ENCODE results near the gene PRKAB2.

DNA sequence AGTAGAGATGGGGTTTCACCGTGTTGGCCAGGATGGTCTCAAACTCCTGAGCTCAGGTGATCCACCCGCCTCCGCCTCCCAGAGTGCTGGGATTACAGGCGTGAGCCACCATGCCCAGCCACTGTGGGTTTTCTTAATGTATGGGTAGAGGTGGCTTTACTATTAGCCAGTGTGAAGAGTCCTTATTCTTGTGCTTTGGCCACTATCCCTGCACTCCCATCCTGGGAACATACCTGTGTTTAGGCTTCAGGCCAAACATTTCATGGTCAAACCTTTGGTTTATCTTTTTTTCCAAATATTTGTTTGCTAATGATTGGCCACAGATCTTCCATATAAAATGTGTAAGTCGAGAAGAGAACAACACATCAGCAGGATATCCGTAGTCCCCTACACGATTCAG, 36.3 kb upstream of the PRKAB2 start:
- TF ChIP-seq, protein P1, sequence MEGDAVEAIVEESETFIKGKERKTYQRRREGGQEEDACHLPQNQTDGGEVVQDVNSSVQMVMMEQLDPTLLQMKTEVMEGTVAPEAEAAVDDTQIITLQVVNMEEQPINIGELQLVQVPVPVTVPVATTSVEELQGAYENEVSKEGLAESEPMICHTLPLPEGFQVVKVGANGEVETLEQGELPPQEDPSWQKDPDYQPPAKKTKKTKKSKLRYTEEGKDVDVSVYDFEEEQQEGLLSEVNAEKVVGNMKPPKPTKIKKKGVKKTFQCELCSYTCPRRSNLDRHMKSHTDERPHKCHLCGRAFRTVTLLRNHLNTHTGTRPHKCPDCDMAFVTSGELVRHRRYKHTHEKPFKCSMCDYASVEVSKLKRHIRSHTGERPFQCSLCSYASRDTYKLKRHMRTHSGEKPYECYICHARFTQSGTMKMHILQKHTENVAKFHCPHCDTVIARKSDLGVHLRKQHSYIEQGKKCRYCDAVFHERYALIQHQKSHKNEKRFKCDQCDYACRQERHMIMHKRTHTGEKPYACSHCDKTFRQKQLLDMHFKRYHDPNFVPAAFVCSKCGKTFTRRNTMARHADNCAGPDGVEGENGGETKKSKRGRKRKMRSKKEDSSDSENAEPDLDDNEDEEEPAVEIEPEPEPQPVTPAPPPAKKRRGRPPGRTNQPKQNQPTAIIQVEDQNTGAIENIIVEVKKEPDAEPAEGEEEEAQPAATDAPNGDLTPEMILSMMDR (IDR thresholded peaks at IDR 0.05), result no peak
- no peak for TF ChIP-seq POLR2A (IDR thresholded peaks at IDR 0.05)
